HCT116 (cell line): ENCODE measurements around the gene ITM2B. TPM values are rescaled to one million over a fixed set of nuclear protein-coding genes. Genes with fewer than 3 reads are reported as not detected.

ENCODE experiments used
- ATAC-seq: fragments of 200-7000 bp; cut with Tn5 transposase; 2 replicates; pipeline ENCODE4 v1.9.1; 2020; ENCODE audit warnings: mild to moderate bottlenecking, moderate library complexity
- BruUV-seq: library from RNA; stranded (reverse); fragments of 400-500 nt; replicated peaks from 2 replicates; lab custom pipeline; 2021; lab: Mats Ljungman, UMichigan
- CTCF ChIA-PET: fragments of 300-600 bp; sonication (Branson Sonifier 250); formaldehyde crosslinking; loops from one replicate; lab custom pipeline; 2021; ENCODE audit warnings: antibody characterized with exemption; lab: Charles Lee
- POLR2A ChIA-PET: fragments of 300-600, 350-600 bp; sonication (Branson Sonifier 250); formaldehyde crosslinking; loops from one replicate; lab custom pipeline; 2021; ENCODE audit warnings: antibody characterized with exemption; lab: Charles Lee
- RAD21 ChIA-PET, 2 experiments: fragments of 300-600 bp; sonication (Branson Sonifier 250); formaldehyde crosslinking; loops; one replicate each; lab custom pipeline; 2023; ENCODE audit warnings: low total read pairs in 2 of 2; ENCODE audit not compliant: uncharacterized antibody in 2 of 2, unreplicated experiment in 2 of 2, low non-redundant PET in 1 of 2; lab: Charles Lee
- DNase-seq: peaks from one replicate; pipeline ENCODE4 v3.0.0-alpha.2; 2010; ENCODE audit warnings: low read depth, low spot score
- H2AFZ ChIP-seq: fragments of 200-600 bp; shearing (Covaris generic), sonication (generic); 2 replicates; pipeline ENCODE4 v1.6.1; 2017; ENCODE audit warnings: low read depth, mixed run types, mixed read lengths, antibody characterized with exemption, low read length; ENCODE audit not compliant: poor library complexity, severe bottlenecking
- H3K27ac ChIP-seq: 2 replicates; pipeline ENCODE4 v1.5.1; 2012; ENCODE audit warnings: low read depth, low read length
- H3K27me3 ChIP-seq: fragments of 200-600 bp; sonication (generic); 2 replicates; pipeline ENCODE4 v1.6.1; 2016; ENCODE audit warnings: mixed run types, low read length, mixed read lengths; ENCODE audit not compliant: insufficient read depth
- H3K36me3 ChIP-seq, 2 experiments: fragments of 200-500 bp in 1 of 2; fragments of 200-600 bp in 1 of 2; sonication (Bioruptor generic) in 1 of 2; sonication (generic) in 1 of 2; 2 replicates each; pipeline versions ENCODE4 v1.5.1 to v1.6.1; 2014 to 2016; ENCODE audit warnings: low read length in 2 of 2, inconsistent platforms in 1 of 2, mixed read lengths in 1 of 2, mixed run types in 1 of 2; ENCODE audit not compliant: insufficient read depth in 2 of 2, control insufficient read depth in 1 of 2
- H3K4me1 ChIP-seq, 2 experiments: fragments of 200-600 bp in 1 of 2; sonication (generic) in 1 of 2; 2 replicates each; pipeline versions ENCODE4 v1.5.1 to v1.6.1; 2012 to 2017; ENCODE audit warnings: low read length in 2 of 2, inconsistent platforms in 1 of 2, mild to moderate bottlenecking in 1 of 2, mixed read lengths in 1 of 2, mixed run types in 1 of 2, moderate library complexity in 1 of 2; ENCODE audit not compliant: insufficient read depth in 2 of 2, control insufficient read depth in 1 of 2
- H3K4me2 ChIP-seq: fragments of 200-600 bp; sonication (generic); 2 replicates; pipeline ENCODE4 v1.6.1; 2017; ENCODE audit warnings: mixed run types, low read length, mixed read lengths
- H3K4me3 ChIP-seq, 2 experiments: fragments of 200-600 bp in 1 of 2; sonication (generic) in 1 of 2; replicated peaks in 1 of 2; 2 replicates each; pipeline ENCODE4 v1.5.1; 2011 to 2016; ENCODE audit warnings: low read length in 2 of 2, control low read depth in 1 of 2, low read depth in 1 of 2, mild to moderate bottlenecking in 1 of 2, mixed read lengths in 1 of 2, mixed run types in 1 of 2
- H3K79me2 ChIP-seq: fragments of 200-600 bp; sonication (generic); 2 replicates; pipeline ENCODE4 v1.6.1; 2017; ENCODE audit warnings: mild to moderate bottlenecking, mixed run types, low read length, moderate library complexity, mixed read lengths; ENCODE audit not compliant: insufficient read depth
- H3K9ac ChIP-seq: fragments of 200-600 bp; sonication (generic); 2 replicates; pipeline ENCODE4 v1.6.1; 2016; ENCODE audit warnings: low read length, mixed read lengths
- H3K9me2 ChIP-seq: fragments of 200-600 bp; sonication (generic), shearing (Covaris generic); 2 replicates; pipeline ENCODE4 v1.6.1; 2017; ENCODE audit warnings: mixed run types, mild to moderate bottlenecking, moderate library complexity; ENCODE audit not compliant: insufficient read depth
- H3K9me3 ChIP-seq, 2 experiments: fragments of 200-500 bp in 1 of 2; fragments of 200-600 bp in 1 of 2; sonication (Bioruptor generic) in 1 of 2; sonication (generic) in 1 of 2; 2 replicates each; pipeline ENCODE4 v1.6.1; 2014 to 2017; ENCODE audit warnings: low read length in 2 of 2, mixed read lengths in 2 of 2, inconsistent platforms in 1 of 2, low read depth in 1 of 2, mild to moderate bottlenecking in 1 of 2, mixed run types in 1 of 2, moderate library complexity in 1 of 2; ENCODE audit not compliant: control insufficient read depth in 1 of 2, insufficient read depth in 1 of 2
- H4K20me1 ChIP-seq: fragments of 200-600 bp; sonication (generic), shearing (Covaris generic); 2 replicates; pipeline ENCODE4 v1.6.1; 2017; ENCODE audit warnings: mixed run types, mild to moderate bottlenecking, moderate library complexity; ENCODE audit not compliant: insufficient read depth
- EGR1 ChIP-seq: IDR thresholded peaks from 2 replicates; pipeline ENCODE4 v1.6.1; 2012; ENCODE audit warnings: low read depth
- POLR2AphosphoS5 ChIP-seq: IDR thresholded peaks from 2 replicates; pipeline ENCODE4 v1.6.1; 2011; ENCODE audit warnings: mild to moderate bottlenecking, low read depth, low read length, moderate library complexity
- RAD21 ChIP-seq: IDR thresholded peaks from 2 replicates; pipeline ENCODE4 v1.6.1; 2012; ENCODE audit warnings: low read depth, mild to moderate bottlenecking
- intact Hi-C: fragments of 100-400 bp; cut with micrococcal nuclease; formaldehyde crosslinking; loops from 2 replicates; pipeline ENCODE4 v1.10.0; 2022
- total RNA-seq: library from RNA; stranded (reverse); gene quantifications from one replicate; pipeline ENCODE4 v1.2.1, GENCODE V29; 2021; ENCODE audit not compliant: unreplicated experiment
- TF ChIP-seq, protein P1 (sequence below), 3 experiments: fragments of 200-600 bp in 1 of 3; sonication (generic) in 1 of 3; IDR thresholded peaks in 2 of 3; conservative IDR thresholded peaks in 1 of 3; 2 replicates each; pipeline ENCODE4 v1.5.1; 2012 to 2017; ENCODE audit warnings: low read depth in 2 of 3, low read length in 2 of 3, antibody characterized with exemption in 1 of 3, borderline replicate concordance in 1 of 3, control low read depth in 1 of 3, mild to moderate bottlenecking in 1 of 3, mixed read lengths in 1 of 3, mixed run types in 1 of 3, moderate library complexity in 1 of 3; ENCODE audit not compliant: insufficient read depth in 1 of 3
- TF ChIP-seq, protein P2 (sequence below): IDR thresholded peaks from 2 replicates; pipeline ENCODE4 v1.6.1; 2012; ENCODE audit warnings: low read depth
- TF ChIP-seq, protein P3 (sequence below): IDR thresholded peaks from 2 replicates; pipeline ENCODE4 v1.6.1; 2011; ENCODE audit warnings: mild to moderate bottlenecking, low read length, moderate library complexity; ENCODE audit not compliant: insufficient replicate concordance; ENCODE audit errors: extremely low read depth
- TF ChIP-seq, protein P4 (sequence below): IDR thresholded peaks from 2 replicates; pipeline ENCODE4 v1.6.1; 2012

The ITM2B gene
- total RNA-seq, 1 experiment from 2014 or later = 124 TPM

DNA sequence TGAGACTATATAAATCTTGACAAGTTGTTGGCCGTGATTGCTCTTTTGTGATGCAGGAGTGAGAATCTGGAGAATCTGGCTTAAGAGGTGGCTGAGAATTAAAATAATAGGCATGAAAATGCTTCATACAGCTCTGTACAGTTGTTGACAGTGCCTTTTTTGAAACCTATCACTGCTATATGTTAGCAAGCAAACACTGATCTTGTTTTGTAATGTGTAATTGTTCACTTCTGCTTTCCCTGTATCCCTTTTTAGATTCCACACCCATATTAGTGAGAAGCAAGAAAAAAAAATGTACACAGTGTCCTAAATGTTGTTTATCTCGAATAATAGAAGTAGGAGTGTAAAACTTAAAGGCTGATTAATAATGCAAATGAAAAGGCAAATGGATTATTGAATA is 31.1 kb downstream of the ITM2B start:
- H2AFZ ChIP-seq = no peak overlapping the region
- H3K79me2 ChIP-seq = no peaks in the 10 kb centered on the region
- no peaks in the 10 kb centered on the region for H3K27me3 ChIP-seq
- H3K4me1 ChIP-seq = peaks cover 0 to 18% of the 10 kb centered on the region in 2 experiments; a peak in 3 of 4 replicates
- H3K9ac ChIP-seq = no peak overlapping the region
- no peak overlapping the region for H3K4me3 ChIP-seq
- no peak overlapping the region for H3K27ac ChIP-seq
- no peaks in the 10 kb centered on the region for H4K20me1 ChIP-seq
- H3K9me3 ChIP-seq = no peaks in the 10 kb centered on the region
- TF ChIP-seq, protein P1, sequence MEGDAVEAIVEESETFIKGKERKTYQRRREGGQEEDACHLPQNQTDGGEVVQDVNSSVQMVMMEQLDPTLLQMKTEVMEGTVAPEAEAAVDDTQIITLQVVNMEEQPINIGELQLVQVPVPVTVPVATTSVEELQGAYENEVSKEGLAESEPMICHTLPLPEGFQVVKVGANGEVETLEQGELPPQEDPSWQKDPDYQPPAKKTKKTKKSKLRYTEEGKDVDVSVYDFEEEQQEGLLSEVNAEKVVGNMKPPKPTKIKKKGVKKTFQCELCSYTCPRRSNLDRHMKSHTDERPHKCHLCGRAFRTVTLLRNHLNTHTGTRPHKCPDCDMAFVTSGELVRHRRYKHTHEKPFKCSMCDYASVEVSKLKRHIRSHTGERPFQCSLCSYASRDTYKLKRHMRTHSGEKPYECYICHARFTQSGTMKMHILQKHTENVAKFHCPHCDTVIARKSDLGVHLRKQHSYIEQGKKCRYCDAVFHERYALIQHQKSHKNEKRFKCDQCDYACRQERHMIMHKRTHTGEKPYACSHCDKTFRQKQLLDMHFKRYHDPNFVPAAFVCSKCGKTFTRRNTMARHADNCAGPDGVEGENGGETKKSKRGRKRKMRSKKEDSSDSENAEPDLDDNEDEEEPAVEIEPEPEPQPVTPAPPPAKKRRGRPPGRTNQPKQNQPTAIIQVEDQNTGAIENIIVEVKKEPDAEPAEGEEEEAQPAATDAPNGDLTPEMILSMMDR (IDR thresholded peaks at IDR 0.05 in 2 of 3, conservative IDR thresholded peaks at IDR 0.05 in 1 of 3; ENCODE audit: borderline replicate concordance in 1 of 3, insufficient read depth in 1 of 3, low read depth in 2 of 3, low read length in 2 of 3) = no peak
- TF ChIP-seq RAD21 = no peak
- no peak for TF ChIP-seq EGR1
- TF ChIP-seq, protein P2, sequence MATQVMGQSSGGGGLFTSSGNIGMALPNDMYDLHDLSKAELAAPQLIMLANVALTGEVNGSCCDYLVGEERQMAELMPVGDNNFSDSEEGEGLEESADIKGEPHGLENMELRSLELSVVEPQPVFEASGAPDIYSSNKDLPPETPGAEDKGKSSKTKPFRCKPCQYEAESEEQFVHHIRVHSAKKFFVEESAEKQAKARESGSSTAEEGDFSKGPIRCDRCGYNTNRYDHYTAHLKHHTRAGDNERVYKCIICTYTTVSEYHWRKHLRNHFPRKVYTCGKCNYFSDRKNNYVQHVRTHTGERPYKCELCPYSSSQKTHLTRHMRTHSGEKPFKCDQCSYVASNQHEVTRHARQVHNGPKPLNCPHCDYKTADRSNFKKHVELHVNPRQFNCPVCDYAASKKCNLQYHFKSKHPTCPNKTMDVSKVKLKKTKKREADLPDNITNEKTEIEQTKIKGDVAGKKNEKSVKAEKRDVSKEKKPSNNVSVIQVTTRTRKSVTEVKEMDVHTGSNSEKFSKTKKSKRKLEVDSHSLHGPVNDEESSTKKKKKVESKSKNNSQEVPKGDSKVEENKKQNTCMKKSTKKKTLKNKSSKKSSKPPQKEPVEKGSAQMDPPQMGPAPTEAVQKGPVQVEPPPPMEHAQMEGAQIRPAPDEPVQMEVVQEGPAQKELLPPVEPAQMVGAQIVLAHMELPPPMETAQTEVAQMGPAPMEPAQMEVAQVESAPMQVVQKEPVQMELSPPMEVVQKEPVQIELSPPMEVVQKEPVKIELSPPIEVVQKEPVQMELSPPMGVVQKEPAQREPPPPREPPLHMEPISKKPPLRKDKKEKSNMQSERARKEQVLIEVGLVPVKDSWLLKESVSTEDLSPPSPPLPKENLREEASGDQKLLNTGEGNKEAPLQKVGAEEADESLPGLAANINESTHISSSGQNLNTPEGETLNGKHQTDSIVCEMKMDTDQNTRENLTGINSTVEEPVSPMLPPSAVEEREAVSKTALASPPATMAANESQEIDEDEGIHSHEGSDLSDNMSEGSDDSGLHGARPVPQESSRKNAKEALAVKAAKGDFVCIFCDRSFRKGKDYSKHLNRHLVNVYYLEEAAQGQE = no peak
- TF ChIP-seq, protein P3, sequence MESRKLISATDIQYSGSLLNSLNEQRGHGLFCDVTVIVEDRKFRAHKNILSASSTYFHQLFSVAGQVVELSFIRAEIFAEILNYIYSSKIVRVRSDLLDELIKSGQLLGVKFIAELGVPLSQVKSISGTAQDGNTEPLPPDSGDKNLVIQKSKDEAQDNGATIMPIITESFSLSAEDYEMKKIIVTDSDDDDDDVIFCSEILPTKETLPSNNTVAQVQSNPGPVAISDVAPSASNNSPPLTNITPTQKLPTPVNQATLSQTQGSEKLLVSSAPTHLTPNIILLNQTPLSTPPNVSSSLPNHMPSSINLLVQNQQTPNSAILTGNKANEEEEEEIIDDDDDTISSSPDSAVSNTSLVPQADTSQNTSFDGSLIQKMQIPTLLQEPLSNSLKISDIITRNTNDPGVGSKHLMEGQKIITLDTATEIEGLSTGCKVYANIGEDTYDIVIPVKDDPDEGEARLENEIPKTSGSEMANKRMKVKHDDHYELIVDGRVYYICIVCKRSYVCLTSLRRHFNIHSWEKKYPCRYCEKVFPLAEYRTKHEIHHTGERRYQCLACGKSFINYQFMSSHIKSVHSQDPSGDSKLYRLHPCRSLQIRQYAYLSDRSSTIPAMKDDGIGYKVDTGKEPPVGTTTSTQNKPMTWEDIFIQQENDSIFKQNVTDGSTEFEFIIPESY = no peak
- TF ChIP-seq, protein P4, sequence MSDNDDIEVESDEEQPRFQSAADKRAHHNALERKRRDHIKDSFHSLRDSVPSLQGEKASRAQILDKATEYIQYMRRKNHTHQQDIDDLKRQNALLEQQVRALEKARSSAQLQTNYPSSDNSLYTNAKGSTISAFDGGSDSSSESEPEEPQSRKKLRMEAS = no peak
- no peak for TF ChIP-seq POLR2AphosphoS5
- TF ChIP-seq, all 23 proteins: peak for 0
- CTCF ChIA-PET = no interaction called here
- POLR2A ChIA-PET = no interaction called here
- Histone ChIP-seq H3K36me3 (peaks cover 0 to 16% of the 10 kb centered on the region in 2 experiments; a peak in 2 of 4 replicates), H3K4me2 (no peak overlapping the region), H3K9me2 (no peaks in the 10 kb centered on the region)
- DNase-seq = no peak
- no TSS peak for BruUV-seq
- intact Hi-C loops = no loop called here
- RAD21 ChIA-PET = no interaction called here
- no peak for ATAC-seq
